Prostate gland (tissue), 2 donors: Measurements from ENCODE around the gene MRPS24.

Experiments
- CTCF ChIP-seq, 4 experiments: fragments of 200-600 bp in 2 of 4; fragments of 450-650 bp in 2 of 4; sonication (generic) in 2 of 4; IDR thresholded peaks; 1 replicate in 3 of 4; 2 replicates in 1 of 4; pipeline ENCODE4 v1.5.1; 2016 to 2019; ENCODE audit warnings: antibody characterized with exemption in 4 of 4, mild to moderate bottlenecking in 2 of 4, moderate library complexity in 2 of 4
- POLR2AphosphoS5 ChIP-seq: sonication (generic); formaldehyde crosslinking; IDR thresholded peaks from one replicate; pipeline ENCODE4 v1.6.1; 2017; ENCODE audit warnings: antibody characterized with exemption

GRCh38 chr7:43914795-43915194 lies 45.5 kb upstream of the MRPS24 start:
- TF ChIP-seq POLR2AphosphoS5 (no peak), CTCF (IDR thresholded peaks at IDR 0.05) (no peak)
